Stimulated activated CD4-positive, alpha-beta T cell treated with anti-CD3 and anti-CD28 coated beads, TNF-alpha, amount 100 ng/mL, for 1 hour (primary cell): ENCODE measurements around the gene AGAP2.

Experiments
- DNase-seq, 3 donors: peaks; one replicate each; pipeline ENCODE4 v3.0.0-alpha.2; 2020; ENCODE audit warnings: low read depth in 3 of 3, low spot score in 1 of 3

Gene AGAP2

DNA sequence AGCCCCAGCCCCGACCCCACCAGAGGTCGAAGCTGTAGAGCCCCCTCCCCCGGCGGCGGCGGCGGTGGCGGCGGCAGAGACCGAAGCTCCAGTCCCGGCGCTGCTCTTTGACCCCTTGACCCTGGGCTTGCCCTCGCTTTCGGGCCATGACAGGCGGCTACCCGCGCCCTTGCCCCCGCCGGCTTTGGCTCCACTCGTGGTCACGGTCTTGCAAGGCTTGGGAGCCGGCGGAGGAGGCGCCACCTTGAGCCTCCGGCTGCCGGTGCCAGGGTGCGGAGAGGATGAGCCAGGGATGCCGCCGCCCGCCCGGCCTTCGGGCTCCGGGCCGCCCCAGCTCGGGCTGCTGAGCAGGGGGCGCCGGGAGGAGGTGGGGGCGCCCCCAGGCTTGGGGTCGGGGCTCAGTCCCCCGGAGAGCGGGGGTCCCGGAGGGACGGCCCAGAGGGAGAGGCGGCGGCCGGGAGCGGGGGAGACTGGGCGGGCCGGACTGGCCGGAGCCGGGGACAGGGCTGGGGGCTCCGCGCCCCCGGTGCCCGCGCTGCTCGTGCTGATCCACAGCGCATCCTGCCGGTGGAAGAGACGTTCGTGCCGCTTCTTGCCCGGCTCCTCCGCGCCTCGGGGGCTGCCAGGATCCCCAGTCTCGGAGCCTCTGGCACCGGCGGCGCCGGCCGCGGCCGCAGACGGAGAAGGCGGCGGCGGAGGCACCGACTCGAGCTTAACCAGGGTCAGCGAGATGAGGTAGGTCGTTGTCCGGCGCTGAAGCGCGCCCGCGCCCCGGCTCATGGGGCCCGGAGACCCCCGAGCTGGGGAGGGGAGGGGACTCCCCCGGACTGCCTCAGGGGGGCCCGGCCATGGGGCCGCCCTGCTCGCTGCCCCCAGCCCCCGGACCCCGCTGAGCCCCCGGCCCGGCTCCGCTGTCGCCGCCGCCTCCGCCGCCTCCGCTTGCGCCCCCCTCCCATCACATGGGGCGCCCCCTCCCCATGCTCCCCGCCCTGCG lies 778 bp downstream of the AGAP2 start:
- no peak for DNase-seq

DNA sequence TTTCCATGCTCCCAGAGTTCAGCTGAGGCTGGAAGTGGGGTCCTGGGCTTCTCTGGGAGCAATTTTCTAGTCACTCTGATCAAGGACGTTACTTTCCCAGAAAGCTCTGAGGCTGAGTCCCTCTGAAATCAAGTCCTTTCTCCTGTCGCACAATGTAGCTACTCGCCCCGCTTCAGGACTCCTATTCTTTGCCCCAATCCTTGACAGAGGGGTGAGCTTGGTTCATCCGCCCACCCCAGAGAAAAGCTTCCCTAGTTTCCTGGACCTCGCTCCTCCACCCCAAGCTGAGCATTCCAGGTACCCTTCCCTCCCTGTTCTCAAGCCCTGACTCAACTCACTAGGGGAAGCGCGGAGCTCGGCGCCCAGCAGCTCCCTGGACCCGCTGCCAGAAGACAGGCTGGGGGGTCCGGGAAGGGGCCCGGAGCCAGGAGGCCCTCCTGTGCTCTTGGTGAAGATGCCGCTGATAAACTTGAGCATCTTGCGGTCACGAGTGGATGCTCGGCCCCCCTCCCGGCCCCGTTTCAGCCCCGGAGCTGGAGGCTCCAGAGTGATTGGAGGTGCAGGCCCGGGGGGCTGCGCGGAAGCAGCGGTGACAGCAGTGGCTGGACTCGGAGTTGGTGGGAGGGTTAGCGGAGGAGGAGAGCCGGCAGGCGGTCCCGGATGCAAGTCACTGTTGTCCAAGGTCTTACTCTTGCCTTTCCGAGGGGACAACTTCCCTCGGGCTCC lies 1.6 kb downstream of the AGAP2 start:
- no peak for DNase-seq

DNA sequence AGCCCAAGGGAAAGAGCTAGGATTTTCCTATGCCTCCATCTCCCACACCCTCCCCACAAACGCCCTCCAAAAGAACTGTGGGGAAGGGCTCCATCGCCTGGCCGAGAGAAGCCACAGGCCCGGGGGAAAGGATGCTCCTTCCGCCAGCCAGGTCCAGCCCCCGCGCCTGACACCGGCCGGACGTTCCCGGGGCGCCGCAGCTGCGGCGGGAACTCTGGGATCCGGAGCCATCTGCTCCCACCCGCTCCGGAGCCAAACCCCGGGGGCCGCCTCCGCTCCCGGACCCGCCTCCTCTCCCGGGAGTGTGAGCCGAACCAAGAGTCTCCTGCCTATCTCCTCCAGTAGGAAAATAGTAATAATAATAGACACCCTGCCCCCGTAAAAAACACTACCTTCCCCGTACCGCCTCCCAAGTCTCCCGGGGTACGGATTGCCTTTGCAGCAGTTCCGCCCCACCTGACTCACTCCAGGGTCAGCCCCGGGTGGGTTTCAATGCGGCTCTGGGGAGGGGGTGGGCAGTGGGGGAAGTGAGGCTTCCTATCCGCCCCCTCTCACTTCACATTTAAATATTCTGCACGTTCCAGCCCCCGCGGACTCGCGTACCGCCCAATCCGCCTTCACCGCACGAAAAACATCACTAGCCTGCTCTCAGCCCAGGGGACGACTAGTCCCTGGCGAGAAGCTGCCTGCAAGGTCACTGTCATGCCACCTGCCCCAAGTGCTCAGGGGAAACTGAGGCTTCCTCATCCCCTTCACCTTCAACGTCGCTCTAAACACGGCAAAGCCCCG lies 2.4 kb downstream of the AGAP2 start:
- no peak for DNase-seq

DNA sequence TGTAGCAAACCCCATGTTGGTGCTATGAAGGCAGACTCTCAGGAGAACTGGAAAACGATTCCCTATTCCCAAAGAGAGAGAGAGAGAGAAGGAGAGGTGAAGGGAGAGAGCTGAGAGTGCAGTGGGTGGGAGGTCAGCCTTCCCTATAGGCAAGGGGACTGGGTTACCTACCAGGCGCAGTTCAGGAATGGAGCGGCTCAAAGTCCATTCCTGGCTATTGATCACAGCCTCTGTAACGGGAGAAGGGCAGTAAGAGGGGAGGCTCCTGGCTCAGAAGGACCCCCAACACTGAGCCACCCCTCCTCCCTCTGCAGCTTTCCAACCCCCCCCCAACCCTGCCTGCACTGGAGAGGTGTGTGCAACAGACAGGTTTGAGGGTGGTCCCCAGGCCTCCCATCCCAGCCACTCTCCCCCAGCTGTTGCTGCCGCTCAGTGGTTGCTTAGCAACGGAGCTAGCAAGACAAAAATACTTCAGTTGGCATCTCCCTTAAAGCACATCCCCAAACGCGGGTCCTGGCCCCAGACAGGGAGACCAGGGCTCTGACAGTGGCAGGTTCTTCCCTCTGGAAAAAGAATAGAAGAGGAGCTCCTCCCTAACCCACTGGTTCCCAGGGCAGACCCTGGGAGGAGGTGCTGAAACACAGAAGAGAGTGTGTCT lies 3.2 kb downstream of the AGAP2 start:
- DNase-seq, result no peak

DNA sequence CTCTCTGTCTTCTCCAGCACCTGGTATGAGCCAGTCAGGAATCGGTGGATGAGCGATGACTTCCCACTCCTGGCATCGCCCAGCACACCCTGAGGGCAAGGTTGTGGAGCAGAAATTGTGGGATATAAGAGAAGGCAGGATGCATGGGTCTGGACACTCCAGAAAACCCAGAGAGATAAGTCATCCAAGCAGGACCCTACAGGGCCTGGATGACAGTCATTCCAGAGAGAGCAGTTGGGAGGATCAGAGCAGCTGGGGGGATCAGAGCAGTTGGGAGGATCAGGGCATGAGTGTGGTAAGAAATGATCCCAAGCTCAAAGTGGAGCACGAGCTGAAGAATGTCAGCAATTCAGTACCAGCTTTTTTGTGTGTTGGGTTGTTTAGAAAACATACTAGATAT lies 4.0 kb downstream of the AGAP2 start:
- DNase-seq, result no peak

DNA sequence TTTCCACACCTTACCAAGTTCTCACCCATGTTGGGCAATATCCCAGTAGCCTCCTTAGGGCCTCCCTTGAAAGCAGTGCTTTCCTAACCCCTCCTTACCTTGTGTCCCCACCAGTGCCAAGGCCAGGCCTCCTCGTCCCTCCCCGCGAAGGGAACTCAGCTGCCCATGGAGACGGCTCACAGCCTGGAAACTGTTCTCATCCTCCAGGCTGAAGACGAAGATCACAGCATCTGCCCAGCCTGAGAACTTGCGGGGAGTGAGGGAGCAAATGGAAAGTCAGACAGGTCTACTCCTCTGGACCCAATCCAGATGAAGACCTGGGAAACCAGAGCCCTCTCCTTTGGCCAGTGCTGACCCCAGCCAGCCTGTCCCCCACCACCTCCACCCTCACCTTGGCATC lies 4.6 kb downstream of the AGAP2 start:
- no peak for DNase-seq

DNA sequence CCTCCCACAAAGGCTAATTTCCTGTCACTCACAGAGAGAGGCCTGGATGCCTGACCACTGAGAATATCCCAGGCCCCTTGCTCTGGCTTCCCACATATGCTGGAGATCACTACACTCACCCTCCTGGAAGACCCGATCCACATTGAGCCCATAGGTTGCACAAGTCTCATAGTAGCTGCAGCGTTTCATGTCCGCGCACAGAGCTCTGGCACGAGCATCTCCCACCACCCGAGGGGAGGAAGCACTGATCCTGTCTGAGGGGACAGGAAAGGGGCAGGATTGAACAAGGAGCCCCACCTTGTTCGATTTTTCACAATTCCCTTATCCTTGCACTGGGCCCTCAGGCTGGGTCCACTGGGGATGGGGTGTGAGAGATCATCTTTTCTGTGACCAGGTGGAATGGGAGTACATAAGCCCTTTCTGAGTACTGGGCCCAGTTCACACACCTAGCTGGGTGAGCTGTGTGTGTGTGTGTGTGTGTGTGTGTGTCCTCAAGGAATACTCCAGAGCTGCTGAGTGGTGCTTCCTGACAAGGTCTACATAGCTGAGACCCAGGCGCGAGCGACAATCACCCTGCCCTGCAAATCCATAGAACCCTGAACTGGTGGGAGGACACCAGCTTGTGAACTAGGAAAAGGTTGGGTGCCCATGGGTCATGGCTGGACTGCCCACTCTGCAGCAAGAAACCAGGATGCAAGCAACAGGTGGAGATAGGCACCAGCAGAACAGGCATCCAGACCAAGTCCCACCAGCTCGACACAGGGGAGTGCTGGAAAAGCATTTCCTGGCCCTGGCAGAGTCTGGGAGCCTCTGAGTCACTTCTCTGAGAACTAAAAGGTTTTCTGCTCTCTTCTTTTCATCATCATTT lies 5.6 kb downstream of the AGAP2 start:
- DNase-seq, result no peak

DNA sequence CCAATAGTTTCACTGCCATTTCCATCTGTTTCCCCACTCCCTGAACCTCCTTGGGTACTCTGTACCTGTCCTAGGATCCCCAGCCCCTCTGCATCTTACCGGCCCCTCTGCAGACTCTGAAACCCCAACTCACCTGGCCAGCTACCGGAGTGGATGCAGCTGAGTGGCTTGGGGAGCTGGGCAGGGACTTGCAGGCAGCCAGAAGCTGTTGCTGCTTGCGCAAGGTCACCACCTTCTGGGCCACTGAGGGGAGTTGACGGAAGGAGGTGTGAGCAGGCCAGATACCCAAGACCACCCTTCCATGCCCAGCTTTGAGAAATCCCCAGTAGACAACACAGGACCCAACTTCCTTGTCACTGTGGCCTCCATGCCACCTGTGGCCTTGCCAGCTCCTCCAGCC lies 6.3 kb downstream of the AGAP2 start:
- no peak for DNase-seq

DNA sequence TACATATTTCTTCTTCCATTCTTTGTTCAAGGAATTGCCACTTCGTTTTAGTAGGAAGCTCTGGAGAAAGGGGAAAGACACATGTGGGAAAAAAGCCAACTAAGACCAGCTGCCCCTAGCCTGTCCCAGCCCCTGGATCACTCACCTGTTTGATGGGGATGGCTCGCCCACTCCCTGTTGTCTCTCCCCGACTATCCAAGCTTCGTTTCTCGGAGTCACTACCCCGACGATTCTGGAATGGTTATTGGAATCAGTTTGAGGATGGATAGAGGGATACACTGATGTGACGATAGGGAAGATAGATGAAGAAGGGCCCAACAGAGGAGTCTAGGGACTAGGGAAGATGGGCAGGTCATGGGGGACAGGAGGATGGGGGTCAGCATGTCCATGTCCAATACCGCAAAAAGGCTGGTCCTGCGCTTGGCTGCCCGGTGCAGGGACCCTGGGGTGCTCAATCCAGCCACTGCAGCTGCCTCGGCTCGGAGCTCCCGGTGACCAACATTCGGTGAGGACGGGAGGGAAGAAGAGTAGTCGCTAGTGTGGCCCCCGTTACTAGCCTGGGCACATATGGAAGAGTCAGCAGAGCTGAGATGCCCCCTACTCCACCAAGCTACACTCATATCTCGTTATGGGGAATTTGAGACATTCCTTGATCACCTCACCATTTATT lies 7.0 kb downstream of the AGAP2 start:
- DNase-seq, result no peak

DNA sequence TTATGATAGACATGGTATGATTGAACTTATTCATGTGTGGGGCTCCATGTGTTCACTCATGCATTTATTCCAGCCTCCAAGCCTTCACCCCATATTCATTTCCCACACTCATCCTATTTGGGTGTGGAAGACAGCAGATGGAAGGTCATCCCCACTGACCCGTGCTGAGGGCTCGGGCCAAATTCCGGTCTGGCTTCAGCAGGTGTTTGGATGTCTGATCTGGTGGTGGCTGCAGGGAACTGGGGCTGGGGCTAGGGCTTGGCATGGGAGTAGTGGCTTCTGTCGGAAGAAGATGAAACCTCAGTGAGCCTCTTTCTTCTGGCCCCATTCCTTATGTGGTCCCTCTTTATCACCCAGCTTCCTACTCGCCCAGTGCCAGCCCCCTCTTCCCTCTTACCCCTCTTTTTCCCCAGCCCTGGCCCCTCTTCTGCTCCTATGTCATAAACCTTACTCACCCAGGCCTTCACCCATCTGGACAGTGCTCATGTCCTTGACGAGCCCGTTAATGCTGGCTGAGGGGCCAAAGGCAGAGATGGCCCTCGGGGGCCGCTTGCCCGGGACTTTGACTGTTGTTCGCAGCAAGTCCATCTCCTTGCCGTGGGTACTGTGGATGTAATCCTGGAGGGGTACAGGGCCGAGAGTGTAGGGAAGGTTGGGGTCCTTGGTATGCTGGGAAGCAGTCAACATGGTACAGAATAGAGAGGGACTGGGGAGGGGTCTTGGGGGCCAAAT lies 8.0 kb downstream of the AGAP2 start:
- no peak for DNase-seq

DNA sequence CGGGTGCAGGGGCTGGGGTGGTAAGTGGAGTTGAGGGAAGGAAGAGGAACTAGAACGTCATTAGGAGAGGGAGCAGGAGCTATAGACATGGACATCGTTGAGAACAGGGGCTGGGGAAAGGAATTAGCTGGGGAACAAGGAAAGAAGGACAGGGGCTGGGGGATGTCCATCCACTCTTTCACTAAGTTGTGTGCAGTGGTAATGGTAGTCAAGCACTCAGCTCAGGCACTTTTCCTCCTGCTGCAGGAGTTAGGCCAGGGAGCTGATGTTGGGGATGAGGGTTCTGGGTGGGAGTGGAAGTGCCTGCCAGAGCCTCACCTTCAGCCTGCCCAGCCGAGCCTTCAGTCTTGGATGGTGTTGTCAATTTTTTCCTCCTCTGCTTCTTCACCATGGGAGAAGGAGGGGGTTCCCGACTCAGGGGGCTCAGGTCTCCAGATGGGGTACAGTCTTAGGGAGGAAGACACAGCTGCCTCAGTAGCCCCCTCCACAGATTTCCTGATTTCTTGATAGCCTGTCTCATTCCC lies 9.2 kb downstream of the AGAP2 start:
- no peak for DNase-seq

DNA sequence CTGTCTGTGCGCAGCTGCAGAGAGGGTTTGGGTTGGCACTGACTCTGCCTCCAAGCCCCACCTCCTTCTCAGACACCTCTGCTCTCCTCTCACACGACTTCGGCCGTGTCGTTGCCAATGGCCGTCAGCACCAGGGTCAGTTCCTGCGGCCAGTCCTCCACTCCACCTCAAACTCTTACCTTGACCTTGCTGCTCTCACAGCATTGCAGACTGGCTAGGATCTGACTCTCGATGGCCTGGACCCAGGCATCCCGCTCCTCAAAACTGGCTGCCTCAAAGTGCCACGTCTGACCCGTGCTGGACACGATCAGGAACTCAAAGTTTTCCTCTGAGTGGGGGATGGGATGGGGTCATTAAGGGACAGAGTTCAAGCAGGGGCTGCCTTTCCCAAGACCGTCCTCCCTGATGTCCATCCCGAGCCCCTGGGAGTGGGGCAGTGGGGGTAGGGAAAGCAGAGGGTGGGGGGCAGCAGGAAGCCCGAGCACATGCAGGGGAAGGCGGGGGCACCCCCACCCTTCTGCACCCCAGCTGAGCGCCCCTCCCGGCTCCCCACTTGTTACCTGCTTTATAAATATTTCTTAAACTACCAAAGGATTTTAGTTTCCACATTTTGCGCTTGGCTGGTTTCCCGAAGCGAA lies 10.7 kb downstream of the AGAP2 start:
- DNase-seq, result no peak

DNA sequence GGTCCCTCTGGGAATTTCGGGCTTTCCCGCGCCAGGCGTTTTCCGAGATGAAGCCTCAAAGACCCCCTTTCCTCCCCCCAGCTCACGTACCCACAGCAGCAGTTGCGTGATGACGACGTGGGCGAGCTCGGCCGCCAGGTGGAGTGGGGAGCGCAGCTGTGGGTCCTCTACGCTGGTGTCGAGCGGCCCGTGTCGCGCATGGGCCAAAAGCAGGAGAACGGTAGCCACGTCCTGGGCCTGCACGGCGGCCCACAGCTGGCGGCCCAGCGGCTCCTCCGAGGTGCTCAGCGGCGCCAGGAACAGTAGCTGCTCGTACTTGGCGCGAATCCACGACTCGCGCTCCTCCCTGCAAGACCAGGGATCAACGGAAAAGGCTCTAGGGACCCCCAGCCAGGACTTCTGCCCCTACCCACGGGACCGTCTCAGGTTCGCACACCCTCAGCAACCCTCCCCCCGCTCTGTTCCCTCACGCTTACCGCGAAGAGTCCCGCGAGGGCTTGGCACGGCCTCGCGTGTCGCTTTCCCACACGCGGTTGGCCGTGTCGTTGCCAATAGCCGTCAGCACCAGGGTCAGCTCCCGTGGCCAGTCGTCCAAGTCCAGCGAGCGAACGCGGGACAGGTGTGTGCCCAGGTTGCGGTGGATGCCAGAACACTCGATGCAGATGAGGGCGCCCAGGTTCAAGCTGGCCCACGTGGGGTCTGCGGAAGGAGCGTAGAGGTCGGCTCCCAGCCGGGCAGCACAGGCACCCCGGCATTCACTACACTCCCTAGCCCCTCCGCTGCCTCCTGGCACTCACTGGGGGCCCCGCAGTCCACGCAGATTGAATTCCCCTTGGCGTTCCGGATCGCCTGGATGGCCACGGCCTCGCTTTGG lies 11.4 kb downstream of the AGAP2 start:
- DNase-seq, result no peak

DNA sequence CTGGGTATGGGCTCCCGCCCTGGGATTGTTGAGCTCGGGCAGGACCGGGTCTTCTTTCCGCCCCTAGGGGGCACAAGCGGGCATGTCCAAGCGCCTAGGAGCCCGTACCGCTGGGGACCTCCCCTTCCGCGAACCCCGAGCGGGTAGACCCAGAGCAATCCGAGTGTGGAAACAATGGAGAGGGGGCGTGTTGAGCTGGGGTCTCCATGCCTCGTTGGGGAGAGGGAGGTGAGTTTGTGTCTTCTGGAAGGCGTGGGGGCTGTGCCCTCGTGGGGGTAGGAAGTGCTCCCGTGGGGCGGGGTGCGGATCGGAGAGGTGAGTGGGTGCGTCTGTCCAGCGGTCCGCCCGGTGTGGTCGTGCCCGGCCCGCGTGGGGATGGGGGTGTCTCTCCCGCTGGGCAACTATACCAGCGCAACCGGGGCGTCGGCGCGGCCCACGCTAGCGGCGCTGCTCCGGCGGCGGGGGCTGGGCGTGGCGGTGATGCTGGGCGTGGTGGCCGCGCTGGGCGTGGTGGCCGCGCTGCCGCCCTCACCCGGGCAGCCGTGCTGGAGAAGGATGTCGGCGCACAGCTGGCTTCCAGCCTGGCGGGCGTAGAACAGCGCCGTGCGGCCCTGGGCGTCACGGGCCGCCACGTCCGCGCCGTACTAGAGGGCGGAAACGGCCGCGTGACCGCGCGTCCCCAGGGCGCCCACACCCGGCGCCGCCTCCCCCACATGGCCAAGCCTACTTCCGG lies 12.2 kb downstream of the AGAP2 start:
- no peak for DNase-seq

DNA sequence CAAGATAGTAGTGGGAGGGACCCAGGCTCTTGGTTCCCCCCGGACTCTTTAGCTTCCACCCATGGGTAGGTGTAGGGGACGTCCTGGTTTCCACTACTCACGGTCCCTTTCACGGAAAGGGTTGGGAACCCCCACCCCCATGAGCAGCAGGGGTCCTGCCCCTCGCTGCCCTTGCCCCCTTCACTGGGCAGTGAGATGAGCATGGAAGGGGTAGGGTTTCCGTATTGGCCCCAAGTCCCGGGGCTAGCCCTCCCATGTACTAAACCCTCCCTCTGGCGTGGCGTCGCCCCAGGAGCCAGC lies 12.7 kb downstream of the AGAP2 start:
- no peak for DNase-seq

DNA sequence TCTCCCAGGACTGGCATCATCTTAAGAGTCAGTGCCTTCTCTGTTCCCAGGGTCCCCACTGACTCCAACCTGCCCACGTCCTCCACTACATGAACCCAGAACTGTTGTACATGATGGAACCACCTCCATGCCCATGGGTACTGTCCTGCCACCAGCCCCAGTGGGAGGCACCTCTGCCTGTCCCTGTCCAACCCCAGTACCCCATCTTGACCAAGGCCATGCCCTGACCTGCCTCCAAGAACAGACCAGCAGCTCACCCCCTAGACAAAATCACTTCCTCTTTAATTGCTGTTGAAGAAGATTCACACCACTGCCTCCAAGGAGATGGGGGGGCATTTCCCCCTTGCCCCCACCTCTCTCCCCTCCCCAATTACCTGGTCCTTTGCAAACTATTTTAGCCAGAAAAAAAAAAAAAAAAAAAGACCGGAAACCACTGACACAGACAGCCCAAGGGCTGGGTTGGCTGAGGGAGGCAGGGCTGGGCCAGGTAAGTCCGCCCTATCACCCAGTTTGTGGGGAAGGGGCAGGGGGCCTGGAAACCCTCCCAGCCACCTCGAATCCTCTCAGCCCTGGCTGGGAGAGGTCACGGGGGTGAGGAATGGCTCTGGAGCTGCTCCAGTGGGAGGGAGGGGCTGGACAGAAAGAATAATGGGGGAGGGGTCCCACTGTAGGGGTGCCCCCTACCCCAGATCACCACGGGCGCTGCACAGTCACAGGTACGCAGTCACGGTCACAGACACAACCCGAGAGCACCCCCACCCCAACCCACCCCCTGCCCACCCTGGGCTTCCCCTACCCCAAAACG lies 13.4 kb downstream of the AGAP2 start:
- no peak for DNase-seq
